H1 (cell line): ENCODE data around the gene TEAD1. TPM values are rescaled to one million over a fixed set of nuclear protein-coding genes. Genes with fewer than 3 reads are reported as not detected.

ENCODE experiments used
- CTCF ChIA-PET: fragments of 300-600 bp; sonication (Branson Sonifier 250); formaldehyde crosslinking; loops from one replicate; lab custom pipeline; 2021; ENCODE audit not compliant: partially characterized antibody; lab: Charles Lee
- POLR2A ChIA-PET: fragments of 300-600 bp; sonication (Branson Sonifier 250); formaldehyde crosslinking; loops from one replicate; lab custom pipeline; 2021; ENCODE audit warnings: inconsistent platforms; ENCODE audit not compliant: partially characterized antibody; lab: Charles Lee
- DNase-seq, 2 experiments: peaks; one replicate each; pipeline versions ENCODE4 v3.0.0 to v3.0.0-alpha.2; 2010 to 2022; ENCODE audit warnings: low spot score in 2 of 2, low read depth in 1 of 2, mixed read lengths in 1 of 2
- FAIRE-seq: peaks from 2 replicates; lab custom pipeline; 2011; peaks lifted over from hg19 to GRCh38; lab: Jason Lieb, UNC
- H2AFZ ChIP-seq: 2 replicates; pipeline ENCODE4 v1.8.1; 2012; ENCODE audit warnings: low read length, inconsistent platforms
- H2AK5ac ChIP-seq: 2 replicates; pipeline ENCODE4 v1.6.1; 2013; ENCODE audit warnings: low read depth, low read length
- H2BK120ac ChIP-seq: replicated peaks from 2 replicates; pipeline ENCODE3; 2013; ENCODE audit warnings: low read depth, low read length, inconsistent platforms
- H2BK12ac ChIP-seq: 2 replicates; pipeline ENCODE4 v1.6.1; 2013; ENCODE audit warnings: low read depth, low read length
- H2BK15ac ChIP-seq: 2 replicates; pipeline ENCODE4 v1.6.1; 2013; ENCODE audit warnings: low read length
- H2BK20ac ChIP-seq: 2 replicates; pipeline ENCODE4 v1.6.1; 2013; ENCODE audit warnings: low read length
- H2BK5ac ChIP-seq: 2 replicates; pipeline ENCODE4 v1.6.1; 2013; ENCODE audit warnings: low read depth, low read length
- H3K14ac ChIP-seq: 2 replicates; pipeline ENCODE4 v1.6.1; 2013; ENCODE audit warnings: inconsistent platforms; ENCODE audit not compliant: insufficient read length
- H3K18ac ChIP-seq: 2 replicates; pipeline ENCODE4 v1.6.1; 2013; ENCODE audit warnings: low read length; ENCODE audit errors: extremely low read depth
- H3K23ac ChIP-seq: 2 replicates; pipeline ENCODE4 v1.6.1; 2013; ENCODE audit warnings: inconsistent platforms; ENCODE audit not compliant: insufficient read length
- H3K23me2 ChIP-seq: 2 replicates; pipeline ENCODE4 v1.6.1; 2013; ENCODE audit warnings: low read depth, low read length
- H3K27ac ChIP-seq: 2 replicates; pipeline ENCODE4 v1.6.1; 2011; ENCODE audit warnings: low read depth, low read length, inconsistent platforms
- H3K27me3 ChIP-seq, 4 experiments: replicated peaks in 1 of 4; 1 replicate in 1 of 4; 2 replicates in 3 of 4; pipeline versions ENCODE4 v1.6.1 to v1.8.1; 2011 to 2013; ENCODE audit warnings: low read length in 3 of 4, mild to moderate bottlenecking in 3 of 4, inconsistent platforms in 2 of 4, mixed read lengths in 2 of 4, moderate library complexity in 1 of 4; ENCODE audit not compliant: control insufficient read depth in 3 of 4, insufficient read depth in 3 of 4; ENCODE audit errors: extremely low read depth in 1 of 4
- H3K36me3 ChIP-seq, 4 experiments: 2 replicates each; pipeline versions ENCODE4 v1.6.1 to v1.8.1; 2011 to 2013; ENCODE audit warnings: mild to moderate bottlenecking in 4 of 4, low read length in 3 of 4, moderate library complexity in 2 of 4, control low read depth in 1 of 4, inconsistent platforms in 1 of 4; ENCODE audit not compliant: insufficient read depth in 4 of 4, control insufficient read depth in 2 of 4
- H3K4ac ChIP-seq: replicated peaks from 2 replicates; pipeline ENCODE3; 2013; ENCODE audit warnings: low read length, low read depth, mixed read lengths, inconsistent platforms; ENCODE audit not compliant: insufficient read length
- H3K4me1 ChIP-seq, 4 experiments: replicated peaks in 1 of 4; 1 replicate in 1 of 4; 2 replicates in 3 of 4; pipeline versions ENCODE4 v1.6.1 to v1.8.1; 2011 to 2013; ENCODE audit warnings: low read length in 3 of 4, inconsistent platforms in 2 of 4, mixed read lengths in 1 of 4; ENCODE audit not compliant: insufficient read depth in 4 of 4, control insufficient read depth in 3 of 4
- H3K4me2 ChIP-seq, 2 experiments: 2 replicates each; pipeline versions ENCODE4 v1.6.1 to v1.8.1; 2011 to 2013; ENCODE audit warnings: low read depth in 2 of 2, low read length in 2 of 2, control low read depth in 1 of 2, inconsistent platforms in 1 of 2, mild to moderate bottlenecking in 1 of 2; ENCODE audit not compliant: insufficient read depth in 1 of 2
- H3K4me3 ChIP-seq, 4 experiments: fragments of 200-600, 300-600 bp in 1 of 4; sonication (generic), shearing (Covaris generic), sonication (Bioruptor Twin) in 1 of 4; 2 replicates each; pipeline versions ENCODE4 v1.5.1 to v1.8.1; 2011 to 2016; ENCODE audit warnings: low read length in 4 of 4, low read depth in 3 of 4, control low read depth in 2 of 4, inconsistent platforms in 2 of 4, mild to moderate bottlenecking in 2 of 4, mixed read lengths in 1 of 4, moderate library complexity in 1 of 4; ENCODE audit not compliant: insufficient read depth in 2 of 4; ENCODE audit errors: extremely low read depth in 1 of 4
- H3K56ac ChIP-seq: replicated peaks from 2 replicates; pipeline ENCODE3; 2013; ENCODE audit warnings: low read depth, mild to moderate bottlenecking, mixed read lengths, low read length, inconsistent platforms; ENCODE audit not compliant: insufficient read length
- H3K79me1 ChIP-seq: 2 replicates; pipeline ENCODE4 v1.6.1; 2013; ENCODE audit warnings: low read depth, low read length, control low read depth
- H3K79me2 ChIP-seq, 2 experiments: 2 replicates each; pipeline versions ENCODE4 v1.6.1 to v1.8.1; 2012 to 2013; ENCODE audit warnings: low read length in 2 of 2, mild to moderate bottlenecking in 2 of 2, inconsistent platforms in 1 of 2; ENCODE audit not compliant: insufficient read depth in 2 of 2, control insufficient read depth in 1 of 2
- H3K9ac ChIP-seq, 4 experiments: replicated peaks in 1 of 4; 1 replicate in 1 of 4; 2 replicates in 3 of 4; pipeline versions ENCODE4 v1.6.1 to v1.8.1; 2011 to 2013; ENCODE audit warnings: low read depth in 3 of 4, low read length in 3 of 4, control low read depth in 2 of 4, mild to moderate bottlenecking in 2 of 4, moderate library complexity in 2 of 4, inconsistent platforms in 1 of 4; ENCODE audit errors: extremely low read depth in 1 of 4
- H3K9me3 ChIP-seq, 2 experiments: 2 replicates each; pipeline versions ENCODE4 v1.6.1 to v1.8.1; 2012 to 2013; ENCODE audit warnings: mild to moderate bottlenecking in 2 of 2, moderate library complexity in 2 of 2, control low read depth in 1 of 2, inconsistent platforms in 1 of 2, low read depth in 1 of 2, low read length in 1 of 2, mixed read lengths in 1 of 2; ENCODE audit not compliant: insufficient read depth in 2 of 2
- H4K20me1 ChIP-seq, 2 experiments: replicated peaks in 1 of 2; 2 replicates each; pipeline versions ENCODE3 to v1.8.1; 2011 to 2013; ENCODE audit warnings: inconsistent platforms in 2 of 2, low read length in 2 of 2, mild to moderate bottlenecking in 1 of 2; ENCODE audit not compliant: insufficient read depth in 2 of 2, control insufficient read depth in 1 of 2
- H4K5ac ChIP-seq: 2 replicates; pipeline ENCODE4 v1.6.1; 2013; ENCODE audit warnings: low read length, low read depth, mixed read lengths, inconsistent platforms; ENCODE audit not compliant: insufficient read length
- H4K8ac ChIP-seq: 2 replicates; pipeline ENCODE4 v1.8.0; 2013; ENCODE audit warnings: mild to moderate bottlenecking, moderate library complexity, low read length, inconsistent platforms; ENCODE audit not compliant: insufficient read depth; ENCODE audit errors: extremely low read depth
- H4K91ac ChIP-seq: replicated peaks from 2 replicates; pipeline ENCODE3; 2013; ENCODE audit warnings: low read length, mixed read lengths, inconsistent platforms; ENCODE audit not compliant: insufficient read length
- KDM1A ChIP-seq: fragments of 200-600, 300-600 bp; sonication (generic); IDR thresholded peaks from 2 replicates; pipeline ENCODE4 v1.7.1; 2016; ENCODE audit warnings: mild to moderate bottlenecking, low read length, borderline replicate concordance
- POU5F1 ChIP-seq: IDR thresholded peaks from 2 replicates; pipeline ENCODE4 v1.6.1; 2011; ENCODE audit warnings: low read depth, mild to moderate bottlenecking, low read length, moderate library complexity
- whole genome bisulfite sequencing, 2 experiments: shearing (Covaris generic) in 1 of 2; methylation state at CpG; one replicate each; pipeline versions ENCODE4 v1.1.6 to v1.1.7; 2013 to 2015; ENCODE audit warnings: low lambda C conversion rate in 2 of 2, mixed read lengths in 2 of 2, inconsistent platforms in 1 of 2, low coverage in 1 of 2, missing lambda C conversion rate in 1 of 2; ENCODE audit not compliant: insufficient replicate concordance in 2 of 2, insufficient coverage in 1 of 2, insufficient read length in 1 of 2; ENCODE audit errors: extremely low coverage in 1 of 2, missing lambda C conversion rate in 1 of 2; 5-methylcytosine and 5-hydroxymethylcytosine counted together
- polyA plus RNA-seq, 7 experiments: library from polyadenylated mRNA; depleted of rRNA in 3 of 7; stranded (reverse) in 5 of 7; unstranded in 2 of 7; fragments of >200 nt in 5 of 7; fragments of 200-250 nt in 2 of 7; gene quantifications; 1 replicate in 5 of 7; 2 replicates in 1 of 7; 4 replicates in 1 of 7; pipeline versions ENCODE4 v1.2.1 to v1.2.3, GENCODE V29; 2011 to 2013; ENCODE audit warnings: missing spikeins in 2 of 7, mixed read lengths in 2 of 7
- total RNA-seq: library from RNA; stranded (reverse); fragmentation: NEBNext Ultra II Directional; extraction: Animal tissue kit (Norgen Biotek cat#: 25700); gene quantifications from 2 replicates; pipeline ENCODE4 v1.2.1, GENCODE V29; 2021

Gene TEAD1
- total and polyA plus RNA-seq, 2 of the 8 experiments (the other 6 are each of a cell fraction or from before 2014, with no cell fraction given) = 15.6 to 67.4 TPM

DNA sequence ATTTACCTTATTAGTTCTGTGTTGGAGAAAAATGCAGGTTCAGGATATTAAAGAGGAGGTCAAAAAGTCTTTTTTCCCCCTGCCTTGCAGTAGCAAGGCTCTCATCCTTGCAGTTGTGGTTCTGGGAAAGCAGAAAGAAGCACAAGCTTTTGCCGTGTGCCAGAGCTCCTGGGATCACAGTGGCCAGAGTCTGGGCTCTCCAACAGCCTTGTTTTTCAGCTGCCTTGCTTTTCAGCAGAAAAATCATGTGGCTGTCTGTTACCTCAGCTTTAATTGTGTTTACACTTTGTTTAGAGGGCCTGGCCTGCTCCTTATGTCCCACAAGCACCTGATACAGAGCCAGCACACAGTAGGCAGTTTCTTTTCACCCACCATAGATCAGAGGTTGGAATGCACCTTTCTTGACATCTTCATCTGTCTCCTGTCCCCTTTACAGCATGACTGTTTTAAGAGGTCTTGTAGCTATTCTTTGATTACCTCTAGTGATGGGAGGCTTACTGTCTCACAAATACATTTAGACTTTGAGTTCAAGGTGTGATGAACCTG is 67.5 kb downstream of the TEAD1 start:
- Histone ChIP-seq H2BK15ac (no peak overlapping the region), H3K9ac (no peak overlapping the region), H3K23ac (no peak overlapping the region), H3K4ac (no peak overlapping the region), H3K27me3 (no peaks in the 10 kb centered on the region), H3K56ac (no peak overlapping the region), H3K14ac (no peak overlapping the region), H3K4me2 (no peak overlapping the region), H3K36me3 (no peaks in the 10 kb centered on the region), H2BK12ac (no peak overlapping the region), H3K23me2 (no peaks in the 10 kb centered on the region), H2BK120ac (no peak overlapping the region), H3K79me1 (peaks cover 2% of the 10 kb centered on the region; the same call in 1 of the 2 replicates), H3K9me3 (no peaks in the 10 kb centered on the region), H3K79me2 (peaks cover 0 to 92% of the 10 kb centered on the region in 2 experiments; a peak in 2 of 4 replicates), H3K27ac (no peak overlapping the region), H4K91ac (no peak overlapping the region), H2AK5ac (no peak overlapping the region), H4K5ac (no peak overlapping the region), H3K4me3 (no peak overlapping the region), H2AFZ (no peak overlapping the region), H2BK20ac (no peak overlapping the region), H3K18ac (no peak overlapping the region), H2BK5ac (no peak overlapping the region)
- WGBS, 2 experiments = 100% methylated on average over 1 of the region's 1 CpG; no CpG with 5 or more reads in 1 of the 2 experiments
- POLR2A ChIA-PET = interaction anchor here (1.2 kb wide), 1 partner anchor 18 kb away, joined by 3 read pairs; no protein-coding TSS in a partner anchor
- DNase-seq (no peak), FAIRE-seq (no peak)
- peak; percentile 48; the same call in 1 of the 2 replicates for TF ChIP-seq KDM1A
- no peak for TF ChIP-seq POU5F1
- TF ChIP-seq, all 59 proteins: peak for 1
- H3K4me1 ChIP-seq = peaks cover 3 to 15% (median 8%) of the 10 kb centered on the region in 4 experiments; a peak in 6 of 7 replicates
- CTCF ChIA-PET = interaction anchor here (1.1 kb wide), 2 partner anchors 9 to 75 kb away, joined by 3 read pairs; no protein-coding TSS in a partner anchor
- no peak overlapping the region for H4K8ac ChIP-seq
- H4K20me1 ChIP-seq = peaks cover 5 to 8% of the 10 kb centered on the region in 2 experiments
